NCI-H526 treated with DMSO at 0.1 percent for 48 hours (cell line): ENCODE data around the gene TMEM100.
"Not testable (repeated sequence)": the region's sequence is repeated elsewhere in the genome, so short reads cannot be mapped to it uniquely, and the experiment has no call there.

Experiments
- DNase-seq: peaks from one replicate; lab custom pipeline; 2025; lab: John Stamatoyannopoulos, UW

Gene TMEM100

DNA sequence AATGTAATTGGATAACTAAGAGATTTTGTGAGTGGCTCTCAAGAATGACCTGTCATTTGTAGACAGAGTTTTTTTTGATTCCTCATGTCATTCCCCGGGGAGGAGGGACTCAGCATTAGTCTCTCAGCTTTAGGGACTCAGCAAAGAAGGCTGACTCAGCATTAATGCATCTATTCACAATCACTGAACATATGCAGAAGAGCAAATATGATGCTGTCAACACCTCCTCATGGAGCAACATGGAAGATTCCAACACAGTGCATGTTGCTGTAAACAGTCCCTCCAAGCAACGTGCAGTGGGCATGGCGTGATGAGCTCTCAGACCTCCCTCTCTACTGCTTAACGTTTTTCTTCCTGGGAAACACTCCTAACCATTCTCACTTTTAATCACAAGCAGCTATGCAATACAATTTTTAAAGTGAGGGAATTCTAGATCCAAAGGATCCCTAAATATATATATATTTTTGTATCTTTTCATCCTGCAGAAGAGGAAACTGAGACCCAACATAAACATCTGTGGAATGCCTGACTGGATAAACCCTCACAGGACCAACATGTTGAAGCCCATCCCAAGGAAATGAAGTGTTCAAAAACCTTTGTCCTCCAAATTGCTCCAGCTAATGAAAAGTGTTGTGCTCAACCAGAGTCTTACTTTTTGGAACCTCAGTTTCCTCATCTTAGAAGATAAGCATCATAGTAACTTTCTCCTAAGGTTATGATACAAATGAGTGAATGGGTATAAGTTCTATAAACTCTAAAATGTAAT is 38.9 kb downstream of the TMEM100 start:
- DNase-seq: no peak

DNA sequence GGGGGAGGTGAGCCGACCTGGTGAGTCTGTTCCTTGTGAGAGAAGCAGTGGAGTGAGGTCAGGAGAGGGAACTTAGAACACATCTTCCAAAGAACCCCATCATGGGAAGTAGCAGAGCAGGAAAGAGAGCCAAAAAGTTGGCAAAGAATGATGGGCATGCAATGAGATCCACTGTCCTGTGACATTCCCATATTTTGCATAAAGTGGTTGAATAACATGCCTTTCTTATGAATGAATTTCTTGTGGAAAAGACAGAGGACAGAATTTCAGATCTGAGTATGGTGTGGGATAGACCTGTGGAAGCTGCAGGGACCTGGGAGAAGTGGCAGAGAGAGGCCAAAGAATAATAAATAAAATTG is 41.3 kb downstream of the TMEM100 start:
- no peak for DNase-seq

DNA sequence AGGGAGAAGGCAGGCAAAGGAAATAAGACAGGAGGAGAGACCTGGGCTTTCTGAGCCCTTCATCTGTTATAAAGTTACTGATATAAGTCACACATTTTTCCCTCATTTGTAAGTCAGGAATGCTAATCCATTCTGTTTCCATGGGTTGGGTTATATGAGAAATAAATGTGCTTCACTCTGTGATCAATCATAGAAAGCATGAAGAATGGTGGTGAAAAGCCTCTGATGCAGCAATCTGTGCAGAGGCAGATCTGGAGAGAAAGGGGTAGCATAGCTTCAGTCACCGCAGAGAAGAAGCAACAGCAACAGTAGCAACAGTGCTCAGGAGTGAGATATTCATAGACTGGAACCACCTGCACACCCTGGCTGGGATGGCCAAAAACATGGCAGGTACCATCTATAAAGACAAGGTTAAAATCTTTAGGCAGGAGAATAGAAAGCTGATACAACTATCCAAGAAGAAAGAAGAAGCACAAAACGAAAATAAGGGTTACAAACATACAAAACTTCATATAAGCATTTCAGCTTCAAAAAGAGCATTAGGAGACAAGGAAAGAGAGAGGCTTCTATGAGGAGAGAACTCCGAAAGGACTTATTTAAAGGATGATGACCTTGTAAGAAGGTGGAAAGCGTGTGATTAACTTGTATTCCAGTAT is 41.9 kb downstream of the TMEM100 start:
- DNase-seq: no peak

DNA sequence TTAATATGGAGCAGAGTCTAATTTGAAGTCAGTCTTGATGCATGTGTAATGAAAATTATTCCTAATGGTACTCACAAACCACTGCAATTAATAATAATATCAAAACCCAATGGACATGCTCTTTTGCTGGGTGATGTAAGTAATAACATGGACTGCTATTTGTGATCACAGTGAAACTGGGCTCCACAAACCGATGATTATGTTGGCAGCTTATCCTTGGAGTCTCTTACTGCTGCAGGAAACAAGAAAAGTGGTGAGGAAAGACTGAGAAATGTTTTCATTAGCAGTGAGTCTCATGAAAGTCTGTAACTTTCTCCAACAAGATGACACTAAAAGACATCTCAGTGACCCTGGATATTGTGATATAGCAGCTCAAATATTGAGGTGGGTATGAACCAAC is 45.2 kb downstream of the TMEM100 start:
- DNase-seq: no peak

DNA sequence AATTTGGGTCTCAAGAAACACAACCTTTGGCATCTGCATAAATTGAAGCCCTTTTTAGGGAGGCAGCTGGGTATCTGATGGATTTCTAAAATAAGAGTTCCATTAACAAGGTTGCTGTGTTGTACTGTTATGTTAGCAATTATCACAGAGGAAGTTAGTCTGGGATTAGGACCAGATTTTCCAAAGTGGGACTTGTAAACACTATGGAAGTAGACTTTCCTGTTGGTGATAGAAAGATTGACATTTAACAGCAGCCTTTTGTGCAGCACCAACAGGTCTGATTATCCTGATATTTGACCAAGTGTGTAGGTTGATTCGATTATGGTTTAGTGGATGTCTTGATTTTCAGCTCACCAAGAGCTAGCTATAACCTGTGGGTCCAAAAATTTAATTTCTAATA is 46.4 kb downstream of the TMEM100 start:
- DNase-seq: no peak

DNA sequence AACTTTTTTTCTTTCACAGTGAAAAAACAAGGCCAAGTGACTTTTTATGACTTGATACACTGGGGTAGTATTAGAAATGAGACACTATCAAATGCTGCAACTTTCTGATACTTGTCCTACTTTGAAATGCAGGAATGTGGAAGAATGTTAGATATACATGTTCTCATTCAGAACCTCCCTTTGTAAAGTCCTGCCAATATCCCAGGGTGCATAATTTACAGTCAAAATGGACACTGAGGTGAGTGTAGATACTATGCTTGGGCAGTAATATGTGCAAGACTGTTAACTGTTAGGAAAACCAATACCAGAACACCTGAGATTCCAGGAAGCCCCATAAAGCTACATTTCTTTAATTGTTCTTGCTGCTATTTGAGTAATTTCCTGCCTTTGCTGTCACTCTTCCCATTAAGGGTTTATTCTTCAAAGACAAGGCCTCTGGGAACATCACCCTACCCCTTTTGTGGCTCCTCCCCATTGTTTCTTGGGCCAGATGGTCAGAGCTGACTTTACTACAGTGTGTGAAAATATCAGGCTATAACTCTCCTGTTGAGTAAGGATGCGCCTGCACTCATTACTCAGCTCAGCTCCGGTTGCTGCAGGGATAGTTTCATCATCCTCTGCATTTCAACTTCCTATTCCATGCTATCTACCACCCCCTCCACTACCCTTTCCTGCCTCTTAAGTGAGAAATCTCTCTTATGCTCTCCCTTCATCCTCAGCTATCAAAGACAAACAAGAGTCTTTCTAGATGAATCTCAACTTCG is 48.7 kb downstream of the TMEM100 start:
- DNase-seq: no peak

DNA sequence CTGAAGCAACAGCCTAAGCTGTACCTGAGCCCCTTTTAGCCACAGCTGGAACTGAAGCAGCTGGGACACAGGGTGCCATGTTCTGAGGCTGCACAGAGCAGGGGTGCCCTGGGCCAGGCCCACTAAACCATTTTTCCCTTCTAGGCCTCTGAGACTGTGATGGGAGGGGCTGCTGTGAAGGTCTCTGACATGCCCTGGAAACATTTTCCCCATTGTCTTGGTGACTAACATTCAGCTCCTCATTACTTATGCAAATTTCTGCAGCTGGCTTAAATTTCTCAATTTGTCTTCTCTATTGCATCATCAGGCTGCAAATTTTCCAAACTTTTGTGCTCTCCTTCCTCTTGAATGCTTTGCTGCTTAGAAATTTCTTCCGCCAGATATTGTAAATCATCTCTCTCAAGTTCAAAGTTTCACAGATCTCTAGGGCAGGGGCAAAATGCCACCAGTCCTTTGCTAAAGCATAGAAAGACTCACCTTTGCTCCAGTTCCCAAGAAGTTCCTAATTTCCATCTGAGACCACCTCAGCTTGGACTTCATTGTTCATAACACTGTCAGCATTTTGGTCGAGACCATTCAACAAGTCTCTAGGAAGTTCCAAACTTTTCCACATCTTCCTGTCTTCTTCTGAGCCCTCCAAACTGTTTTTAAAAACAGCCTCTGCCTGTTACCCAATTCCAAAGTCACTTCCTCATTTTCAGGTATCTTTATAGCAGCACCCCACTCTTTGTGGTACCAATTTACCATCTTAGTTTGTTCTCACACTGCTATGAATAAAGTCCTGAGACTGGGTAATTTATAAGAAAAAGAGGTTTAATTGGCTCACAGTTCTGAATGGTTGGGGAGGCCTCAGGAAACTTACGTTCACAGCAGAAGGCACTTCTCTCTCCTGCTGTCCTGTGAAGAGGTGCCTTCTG is 49.8 kb downstream of the TMEM100 start:
- DNase-seq: no peak

DNA sequence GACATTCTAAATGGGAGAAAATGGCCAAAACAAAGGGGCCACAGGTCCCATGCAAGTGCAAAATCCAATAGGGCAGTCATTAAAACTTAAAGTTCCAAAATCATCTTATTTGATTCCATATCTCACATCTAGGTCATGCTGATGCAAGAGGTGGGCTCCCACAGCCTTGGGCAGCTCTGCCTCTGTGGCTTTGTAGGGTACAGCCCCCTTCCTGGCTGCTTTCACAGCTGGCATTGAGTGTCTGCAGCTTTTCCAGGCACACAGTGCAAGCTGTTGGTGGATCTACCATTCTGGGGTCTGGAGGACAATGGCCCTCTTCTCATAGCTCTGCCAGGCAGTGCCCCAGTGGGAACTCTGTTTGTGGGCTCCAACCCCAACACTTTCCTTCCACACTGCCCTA is 50.7 kb downstream of the TMEM100 start:
- DNase-seq: not testable (repeated sequence)
